Measurements from ENCODE around the gene GIPC2. TPM values are rescaled to one million over a fixed set of nuclear protein-coding genes. Genes with fewer than 3 reads are reported as not detected.
A peak's percentile ranks its signal among the peaks of the same experiment; 100 is the strongest.

Gene GIPC2
- total and polyA plus RNA-seq, 2 donors (not counting 3 experiments of a cell fraction or from before 2014, with no cell fraction given), result 2.8 to 9.6 TPM

- no peaks in the 10 kb centered on the region for H3K36me3 ChIP-seq (ENCODE audit: control insufficient read depth in 2 of 2, extremely low read depth in 1 of 2, insufficient read depth in 2 of 2, low read length in 2 of 2)
- TF ChIP-seq POLR2A (IDR thresholded peaks at IDR 0.05; ENCODE audit: low read depth, low read length) (no peak), MAX (IDR thresholded peaks at IDR 0.05; ENCODE audit: insufficient read depth, insufficient read length) (no peak), GATA2 (IDR thresholded peaks at IDR 0.05; ENCODE audit: insufficient read depth, insufficient read length, low read depth, low read length) (no peak), POLR2AphosphoS5 (IDR thresholded peaks at IDR 0.05; ENCODE audit: insufficient read depth, low read depth, low read length) (no peak), JUN (IDR thresholded peaks at IDR 0.05; ENCODE audit: borderline replicate concordance, insufficient read depth, insufficient read length, low read depth) (peak; percentile 10), MYC (IDR thresholded peaks at IDR 0.05; ENCODE audit: low read depth, low read length) (no peak), EZH2 (IDR thresholded peaks at IDR 0.05; ENCODE audit: borderline replicate concordance, low read depth, low read length, severe bottlenecking) (no peak), CTCF (IDR thresholded peaks at IDR 0.05; ENCODE audit: extremely low read depth in 1 of 2, insufficient read depth in 1 of 2, low read depth in 1 of 2, low read length in 2 of 2) (no peak), FOS (IDR thresholded peaks at IDR 0.05; ENCODE audit: borderline replicate concordance, insufficient read depth, low read length) (peak; percentile 33)
- dilution Hi-C loops (cut with MboI; ENCODE audit: extremely low pct_ligation_motif_present, low sequenced_read_pairs), result no loop called here
- H2AFZ ChIP-seq (ENCODE audit: low read depth, low read length), result no peak overlapping the region
- H3K9me1 ChIP-seq (replicated peaks; ENCODE audit: control insufficient read depth, extremely low read depth, insufficient read depth, low read length), result no peaks in the 10 kb centered on the region
- intact Hi-C loops (cut with micrococcal nuclease), result loop anchor here (1.0 to 5.0 kb wide), 3 partner anchors 98 to 420 kb away; partner anchors contain the start of genes DNAJB4, NEXN and ZZZ3
- peaks cover 46% of the 10 kb centered on the region for H3K4me1 ChIP-seq (ENCODE audit: control insufficient read depth, extremely low read depth, insufficient read depth, low read length)
- no peaks in the 10 kb centered on the region for H3K27me3 ChIP-seq (ENCODE audit: control insufficient read depth in 2 of 2, insufficient read depth in 2 of 2, low read length in 2 of 2)
- H3K4me3 ChIP-seq (replicated peaks in 1 of 3; ENCODE audit: insufficient read depth in 1 of 3, low read depth in 1 of 3, low read length in 3 of 3), result no peak overlapping the region
- BruUV-seq (replicated peaks), result TSS peak; percentile 68
- peak; percentile 69 for DNase-seq (ENCODE audit: low read depth, low spot score)
- POLR2A ChIA-PET, result interaction anchor here (0.6 to 2.9 kb wide), 8 partner anchors 13 to 97 kb away, joined by 3 to 43 read pairs (median 3); partner anchors contain the start of gene DNAJB4
- no peak for FAIRE-seq
- CTCF ChIA-PET, result interaction anchor here (0.8 to 5.4 kb wide), 11 partner anchors 12 to 98 kb away, joined by 3 to 49 read pairs (median 5); partner anchors contain the start of gene DNAJB4
- H4K20me1 ChIP-seq (replicated peaks; ENCODE audit: control insufficient read depth, extremely low read depth, insufficient read depth, low read length), result no peaks in the 10 kb centered on the region
- no peaks in the 10 kb centered on the region for H3K79me2 ChIP-seq (ENCODE audit: control insufficient read depth, insufficient read depth, low read length)
- H3K9ac ChIP-seq (replicated peaks; ENCODE audit: extremely low read depth, insufficient read depth, low read length), result peak overlapping the region; percentile 56
- peak overlapping the region; percentile 52 for H3K4me2 ChIP-seq (ENCODE audit: insufficient read depth, low read length)
- no peaks in the 10 kb centered on the region for H3K9me3 ChIP-seq (replicated peaks; ENCODE audit: control insufficient read depth, insufficient read depth, low read length)
- H3K27ac ChIP-seq (ENCODE audit: insufficient read depth, low read depth, low read length), result peak overlapping the region; percentile 98
Measured at GRCh38 chr1:78102082-78102481, 56.3 kb downstream of the GIPC2 start.
